ENCODE data around the gene PEA15.

PEA15 gene

GRCh38 chr1:160207771-160208556 lies 2.8 kb downstream of the PEA15 start:
- in situ Hi-C loops (cut with HindIII; ENCODE audit: low sequenced_read_pairs), result loop anchor here (10.0 kb wide), 1 partner anchor 63 kb away; no protein-coding TSS in a partner anchor

GRCh38 chr1:160208557-160209320 lies 3.6 kb downstream of the PEA15 start:
- in situ Hi-C loops (cut with HindIII; ENCODE audit: low sequenced_read_pairs), result loop anchor here (10.0 kb wide), 1 partner anchor 64 kb away; no protein-coding TSS in a partner anchor

GRCh38 chr1:160209321-160210046 lies 4.3 kb downstream of the PEA15 start:
- in situ Hi-C loops (cut with HindIII; ENCODE audit: low sequenced_read_pairs), result loop anchor here (10.0 kb wide), 1 partner anchor 65 kb away; no protein-coding TSS in a partner anchor

DNA sequence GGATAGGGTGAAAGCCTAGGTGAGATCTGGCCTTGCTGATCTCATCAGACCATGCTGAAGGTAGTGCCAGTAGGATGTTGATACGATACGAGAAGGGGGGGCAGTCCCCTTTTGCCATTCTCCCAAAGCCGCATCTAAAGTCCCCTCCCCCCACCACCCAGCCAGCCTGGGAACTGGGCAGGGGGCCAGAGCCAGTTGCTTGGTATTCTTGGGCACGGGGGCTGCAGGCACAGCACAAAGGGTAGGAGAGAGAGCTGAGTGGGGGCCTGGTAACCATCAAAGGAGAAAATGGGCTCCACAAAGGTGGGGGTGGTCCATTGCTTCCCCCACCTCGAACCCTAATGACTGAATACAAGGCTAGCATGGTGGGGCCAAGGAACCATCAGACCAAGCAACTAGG lies 5.4 kb downstream of the PEA15 start:
- in situ Hi-C loops (cut with HindIII; ENCODE audit: low sequenced_read_pairs), result no loop called here

DNA sequence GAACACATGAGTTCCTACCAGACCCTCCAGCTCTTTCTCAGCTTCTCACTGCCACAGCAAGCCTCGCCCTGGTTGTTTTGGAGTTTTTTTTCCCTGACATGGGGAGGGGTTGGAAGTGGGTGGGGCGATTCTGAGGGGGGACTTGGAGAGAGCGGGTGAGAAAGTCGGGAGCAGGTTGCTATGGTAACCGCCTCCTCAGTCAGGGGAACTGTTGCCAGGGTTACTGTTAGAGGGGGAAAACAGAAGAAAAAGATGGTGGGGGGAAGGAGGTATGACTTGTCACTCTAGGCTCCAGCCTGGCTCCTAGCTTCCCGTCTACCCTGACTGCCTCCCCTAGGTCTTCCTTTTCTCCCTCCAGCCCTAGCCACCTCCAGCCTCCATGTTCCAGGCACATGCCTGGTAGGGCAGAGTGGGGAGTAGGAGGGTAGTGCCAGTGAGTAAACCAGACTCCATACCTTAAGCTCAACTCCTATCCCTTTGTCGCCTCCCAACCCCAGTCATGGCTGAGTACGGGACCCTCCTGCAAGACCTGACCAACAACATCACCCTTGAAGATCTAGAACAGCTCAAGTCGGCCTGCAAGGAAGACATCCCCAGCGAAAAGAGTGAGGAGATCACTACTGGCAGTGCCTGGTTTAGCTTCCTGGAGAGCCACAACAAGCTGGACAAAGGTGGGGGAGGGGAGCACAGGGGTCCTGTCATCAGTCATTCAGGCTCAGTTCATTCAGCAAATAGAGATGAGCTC lies 6.0 kb downstream of the PEA15 start:
- in situ Hi-C loops (cut with HindIII; ENCODE audit: low sequenced_read_pairs), result no loop called here

DNA sequence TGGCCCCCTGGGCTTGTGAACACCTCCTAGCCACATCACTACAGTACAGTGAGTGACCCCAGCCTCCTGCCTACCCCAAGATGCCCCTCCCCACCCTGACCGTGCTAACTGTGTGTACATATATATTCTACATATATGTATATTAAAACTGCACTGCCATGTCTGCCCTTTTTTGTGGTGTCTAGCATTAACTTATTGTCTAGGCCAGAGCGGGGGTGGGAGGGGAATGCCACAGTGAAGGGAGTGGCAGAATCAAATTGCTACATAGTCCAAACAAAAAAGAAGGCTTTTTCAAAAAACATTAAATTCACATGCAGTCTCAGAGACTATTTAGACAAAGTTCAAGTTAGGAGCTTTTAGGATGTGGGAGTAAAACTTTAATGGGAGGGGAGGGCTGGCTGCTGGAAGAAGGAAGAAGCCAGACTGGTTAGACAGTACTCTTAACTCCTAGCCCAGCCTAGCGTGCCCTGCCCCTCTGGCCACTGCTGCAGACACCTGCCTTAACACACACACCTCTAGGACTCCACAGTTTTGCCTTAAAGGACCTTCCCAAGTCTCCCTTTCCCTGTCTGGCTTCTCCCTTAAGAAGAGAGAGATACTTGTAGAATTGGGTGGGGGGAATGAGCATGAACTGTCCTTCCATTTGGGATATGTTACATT lies 9.4 kb downstream of the PEA15 start:
- in situ Hi-C loops (cut with HindIII; ENCODE audit: low sequenced_read_pairs), result no loop called here

- in situ Hi-C loops (cut with HindIII; ENCODE audit: low sequenced_read_pairs), result no loop called here
These were observed 11.1 kb downstream of the PEA15 start for GRCh38 chr1:160216301-160216700.

DNA sequence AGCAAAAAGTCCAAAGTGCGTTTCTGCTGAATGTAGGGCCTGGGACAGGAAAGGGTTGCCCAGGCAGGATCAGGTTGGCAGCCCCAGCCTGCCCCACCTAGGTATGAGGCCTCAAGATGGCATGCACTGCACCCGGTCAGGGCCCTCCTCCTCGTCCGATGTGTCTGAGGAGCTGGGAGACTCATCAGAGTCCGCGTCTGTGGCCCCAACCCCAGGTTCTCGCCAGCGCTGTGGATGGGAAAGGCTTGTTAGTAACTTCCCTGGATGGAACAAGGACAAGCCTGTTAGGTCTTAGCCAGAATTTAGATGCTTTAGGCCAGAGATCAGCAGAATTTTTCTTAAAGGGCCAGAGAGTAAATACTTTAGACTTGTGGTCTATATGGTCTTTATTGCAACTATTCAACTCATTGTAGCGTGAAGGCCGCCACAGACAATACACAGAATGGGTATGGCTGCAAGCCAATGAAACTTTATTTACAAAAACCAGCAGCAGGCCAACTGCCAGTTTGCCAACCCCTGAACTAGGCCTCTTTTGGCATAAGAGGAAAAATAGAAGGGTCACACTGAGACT lies 12.4 kb downstream of the PEA15 start:
- in situ Hi-C loops (cut with HindIII; ENCODE audit: low sequenced_read_pairs), result no loop called here

GRCh38 chr1:160219062-160219929 lies 14.1 kb downstream of the PEA15 start:
- in situ Hi-C loops (cut with HindIII; ENCODE audit: low sequenced_read_pairs), result no loop called here

GRCh38 chr1:160220301-160220700 lies 15.1 kb downstream of the PEA15 start:
- in situ Hi-C loops (cut with HindIII; ENCODE audit: low sequenced_read_pairs), result no loop called here

DNA sequence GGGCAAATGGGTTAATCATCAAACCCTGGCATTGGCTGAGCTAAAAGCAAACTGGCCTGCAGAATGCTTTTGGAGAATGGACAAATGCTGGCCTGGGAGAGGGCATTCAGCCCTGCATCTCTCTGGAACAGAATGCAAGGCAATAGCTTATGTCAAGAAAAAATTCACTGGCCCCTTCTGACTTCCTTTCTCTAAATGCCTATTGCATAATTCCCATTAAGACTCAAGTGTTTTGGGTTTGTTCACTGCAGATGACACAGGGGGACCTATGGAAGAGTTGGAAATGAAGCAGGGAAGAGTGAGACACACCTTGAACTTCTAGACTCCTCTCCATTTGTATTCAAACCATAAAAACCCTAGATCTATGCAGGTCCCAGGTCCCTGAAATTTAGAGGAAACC lies 15.9 kb downstream of the PEA15 start:
- in situ Hi-C loops (cut with HindIII; ENCODE audit: low sequenced_read_pairs), result no loop called here

GRCh38 chr1:160222546-160222945 lies 17.4 kb downstream of the PEA15 start:
- in situ Hi-C loops (cut with HindIII; ENCODE audit: low sequenced_read_pairs), result no loop called here

DNA sequence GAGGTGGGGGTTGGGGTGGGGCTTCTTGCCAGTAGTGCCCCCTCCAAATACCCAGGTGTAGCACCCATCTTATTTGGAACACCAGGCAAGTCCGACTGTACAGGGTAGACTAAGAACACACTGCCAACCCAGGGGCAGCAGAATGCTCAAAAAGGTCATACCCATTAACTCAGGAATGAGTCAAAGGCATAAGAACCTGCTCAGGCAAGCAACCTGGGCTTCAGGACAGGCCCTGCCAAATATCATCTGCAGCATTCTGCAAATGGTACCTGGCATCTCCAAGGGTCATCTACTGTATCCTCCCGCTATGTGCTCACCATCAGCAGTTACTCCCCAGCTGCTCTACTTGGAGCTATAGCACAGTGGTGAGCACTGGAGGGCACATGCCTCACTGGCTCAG lies 19.4 kb downstream of the PEA15 start:
- in situ Hi-C loops (cut with HindIII; ENCODE audit: low sequenced_read_pairs), result no loop called here

DNA sequence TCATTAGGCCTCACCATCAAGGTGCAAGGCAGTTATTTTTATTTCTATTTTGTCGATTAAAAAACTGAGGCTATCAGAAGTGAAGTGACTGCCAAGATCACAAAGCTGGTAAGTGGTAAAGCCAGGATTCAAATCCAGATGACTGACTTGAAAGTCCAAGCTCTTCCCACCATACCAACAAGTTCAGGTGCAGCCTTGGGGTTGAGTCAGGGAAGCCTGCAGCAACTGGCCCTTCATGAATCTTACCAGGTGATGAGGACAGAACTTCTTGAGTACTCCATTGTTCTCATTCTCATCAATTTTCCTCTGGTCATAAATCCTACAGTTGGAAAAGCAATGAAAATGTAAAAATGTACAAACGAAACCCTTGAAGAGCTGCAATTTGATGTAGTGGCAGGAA lies 20.2 kb downstream of the PEA15 start:
- in situ Hi-C loops (cut with HindIII; ENCODE audit: low sequenced_read_pairs), result no loop called here

DNA sequence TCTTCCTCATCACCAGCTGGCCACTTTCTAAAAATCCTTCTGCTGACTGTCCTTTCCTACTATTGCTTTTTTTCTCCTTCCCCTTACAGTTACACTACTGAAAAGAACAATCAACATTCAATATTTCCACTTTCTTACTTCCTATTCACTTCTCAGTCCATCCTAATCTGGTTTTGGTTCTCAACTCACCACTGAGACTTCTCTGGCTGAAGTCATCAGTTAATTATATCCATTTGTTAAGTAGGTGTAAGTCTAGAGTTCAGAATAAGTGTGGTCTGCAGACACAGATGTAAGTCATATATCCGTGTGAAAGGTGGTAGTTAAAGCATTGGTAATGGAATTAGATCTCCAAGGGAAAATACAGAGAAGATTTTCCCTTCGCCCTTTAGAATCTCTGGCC lies 21.4 kb downstream of the PEA15 start:
- in situ Hi-C loops (cut with HindIII; ENCODE audit: low sequenced_read_pairs), result no loop called here

DNA sequence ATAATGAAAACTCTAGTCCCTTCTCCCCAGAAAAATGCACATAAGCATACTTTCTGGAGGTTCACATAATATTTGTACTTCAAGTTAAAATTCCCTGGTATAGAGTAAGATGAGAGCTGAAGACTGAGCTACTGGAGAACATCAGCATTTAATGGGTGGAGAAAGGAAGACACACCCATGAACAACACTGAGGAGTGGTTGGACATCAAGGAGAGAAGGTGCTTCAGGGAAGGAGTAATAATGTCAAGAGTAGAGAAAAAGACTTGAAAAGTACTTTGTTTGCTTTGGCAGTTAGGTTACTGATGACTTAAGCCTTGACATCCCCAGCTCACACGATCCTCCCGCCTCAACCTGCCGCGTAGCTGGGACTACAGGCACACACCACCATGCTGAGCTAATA lies 21.9 kb downstream of the PEA15 start:
- in situ Hi-C loops (cut with HindIII; ENCODE audit: low sequenced_read_pairs), result no loop called here

GRCh38 chr1:160227561-160227960 lies 22.4 kb downstream of the PEA15 start:
- in situ Hi-C loops (cut with HindIII; ENCODE audit: low sequenced_read_pairs), result no loop called here

DNA sequence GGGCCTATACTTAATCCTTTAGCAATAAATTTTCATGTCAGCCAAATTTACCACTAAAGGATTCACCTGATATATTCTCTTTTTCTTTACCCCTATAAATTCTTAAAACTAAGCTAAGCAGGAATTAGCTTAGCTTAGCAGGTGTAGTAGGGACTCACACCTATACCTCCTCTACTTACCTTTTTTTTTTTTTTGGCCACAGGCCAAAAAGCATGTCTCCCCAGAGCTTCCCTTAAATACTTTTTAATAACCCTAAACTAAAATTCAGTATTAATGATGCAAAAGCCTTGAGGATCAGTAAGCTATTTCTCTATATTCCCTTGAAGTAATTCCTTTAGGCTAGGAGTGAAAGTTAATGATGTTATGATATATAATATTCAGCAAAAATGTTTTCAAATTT lies 23.2 kb downstream of the PEA15 start:
- in situ Hi-C loops (cut with HindIII; ENCODE audit: low sequenced_read_pairs), result no loop called here

- in situ Hi-C loops (cut with HindIII; ENCODE audit: low sequenced_read_pairs), result no loop called here
These were observed 27.7 kb downstream of the PEA15 start for GRCh38 chr1:160232911-160233310.

Measured in DLD1 (cell line).